ENCODE measurements around the gene ILDR1. TPM values are rescaled to one million over a fixed set of nuclear protein-coding genes. Genes with fewer than 3 reads are reported as not detected.

ILDR1 gene
- total and polyA plus RNA-seq, 10 of the 15 experiments (the other 5 are each of a cell fraction or from before 2014, with no cell fraction given) = 1.3 to 12.0 (median 7.0) TPM

DNA sequence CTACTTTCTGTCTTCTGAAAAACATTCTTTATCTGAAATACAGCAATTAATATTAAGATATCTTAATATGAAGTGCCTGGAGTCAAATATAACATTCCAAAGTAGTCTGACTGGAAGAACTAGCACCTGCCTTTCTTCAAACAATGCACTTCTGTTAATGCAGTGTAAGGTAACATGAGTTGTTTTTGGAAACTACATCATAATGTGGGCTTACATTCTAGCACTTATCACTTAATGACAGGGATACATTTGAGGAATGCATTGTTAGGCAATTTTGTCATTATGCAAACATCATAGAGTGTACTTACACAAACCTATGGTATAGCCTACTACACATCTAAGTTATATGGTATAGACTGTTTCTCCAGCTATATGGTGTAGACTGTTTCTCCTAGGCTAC is 78.6 kb downstream of the ILDR1 start:
- intact Hi-C loops (cut with micrococcal nuclease; ENCODE audit: unreplicated experiment) = no loop called here
- peaks cover 3 to 8% of the 10 kb centered on the region in 2 experiments; a peak in 3 of 4 replicates for H3K36me3 ChIP-seq (ENCODE audit: control insufficient read depth in 2 of 2, insufficient read depth in 2 of 2, low read length in 1 of 2)
- DNase-seq (ENCODE audit: low read depth, low spot score) = no peak
- no peaks in the 10 kb centered on the region for H4K20me1 ChIP-seq (ENCODE audit: control insufficient read depth, insufficient read depth)
- no peak overlapping the region for H2AFZ ChIP-seq (ENCODE audit: control insufficient read depth, low read depth, low read length)
- SMC1A ChIA-PET (ENCODE audit: uncharacterized antibody, unreplicated experiment) = no interaction called here
- no TSS peak for BruUV-seq (replicated peaks)
- H3K4me1 ChIP-seq (ENCODE audit: control insufficient read depth, insufficient read depth, low read length) = no peaks in the 10 kb centered on the region
- H3K9me3 ChIP-seq (replicated peaks; ENCODE audit: control insufficient read depth, insufficient read depth, low read length) = no peaks in the 10 kb centered on the region
- no peaks in the 10 kb centered on the region for H3K27me3 ChIP-seq (replicated peaks in 1 of 2; ENCODE audit: control insufficient read depth in 2 of 2, insufficient read depth in 2 of 2, low read length in 1 of 2)
- no peak overlapping the region for H3K9ac ChIP-seq (ENCODE audit: control insufficient read depth, insufficient read depth, low read length)
- ATAC-seq = no peak
- H3K4me2 ChIP-seq (ENCODE audit: control insufficient read depth, insufficient read depth) = no peak overlapping the region
- TF ChIP-seq, protein P1, sequence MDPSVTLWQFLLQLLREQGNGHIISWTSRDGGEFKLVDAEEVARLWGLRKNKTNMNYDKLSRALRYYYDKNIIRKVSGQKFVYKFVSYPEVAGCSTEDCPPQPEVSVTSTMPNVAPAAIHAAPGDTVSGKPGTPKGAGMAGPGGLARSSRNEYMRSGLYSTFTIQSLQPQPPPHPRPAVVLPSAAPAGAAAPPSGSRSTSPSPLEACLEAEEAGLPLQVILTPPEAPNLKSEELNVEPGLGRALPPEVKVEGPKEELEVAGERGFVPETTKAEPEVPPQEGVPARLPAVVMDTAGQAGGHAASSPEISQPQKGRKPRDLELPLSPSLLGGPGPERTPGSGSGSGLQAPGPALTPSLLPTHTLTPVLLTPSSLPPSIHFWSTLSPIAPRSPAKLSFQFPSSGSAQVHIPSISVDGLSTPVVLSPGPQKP (IDR thresholded peaks at IDR 0.05; ENCODE audit: low read depth, low read length) = no peak
- TF ChIP-seq NFIC (IDR thresholded peaks at IDR 0.05; ENCODE audit: low read depth, low read length) = no peak
- TF ChIP-seq, protein P2, sequence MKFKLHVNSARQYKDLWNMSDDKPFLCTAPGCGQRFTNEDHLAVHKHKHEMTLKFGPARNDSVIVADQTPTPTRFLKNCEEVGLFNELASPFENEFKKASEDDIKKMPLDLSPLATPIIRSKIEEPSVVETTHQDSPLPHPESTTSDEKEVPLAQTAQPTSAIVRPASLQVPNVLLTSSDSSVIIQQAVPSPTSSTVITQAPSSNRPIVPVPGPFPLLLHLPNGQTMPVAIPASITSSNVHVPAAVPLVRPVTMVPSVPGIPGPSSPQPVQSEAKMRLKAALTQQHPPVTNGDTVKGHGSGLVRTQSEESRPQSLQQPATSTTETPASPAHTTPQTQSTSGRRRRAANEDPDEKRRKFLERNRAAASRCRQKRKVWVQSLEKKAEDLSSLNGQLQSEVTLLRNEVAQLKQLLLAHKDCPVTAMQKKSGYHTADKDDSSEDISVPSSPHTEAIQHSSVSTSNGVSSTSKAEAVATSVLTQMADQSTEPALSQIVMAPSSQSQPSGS (IDR thresholded peaks at IDR 0.05; ENCODE audit: low read length) = no peak
- TF ChIP-seq SUPT20H (IDR thresholded peaks at IDR 0.05; ENCODE audit: borderline replicate concordance, control insufficient read depth, low read depth, low read length) = no peak
- TF ChIP-seq MTA3 (IDR thresholded peaks at IDR 0.05; ENCODE audit: borderline replicate concordance, low read length) = no peak
- TF ChIP-seq, protein P3, sequence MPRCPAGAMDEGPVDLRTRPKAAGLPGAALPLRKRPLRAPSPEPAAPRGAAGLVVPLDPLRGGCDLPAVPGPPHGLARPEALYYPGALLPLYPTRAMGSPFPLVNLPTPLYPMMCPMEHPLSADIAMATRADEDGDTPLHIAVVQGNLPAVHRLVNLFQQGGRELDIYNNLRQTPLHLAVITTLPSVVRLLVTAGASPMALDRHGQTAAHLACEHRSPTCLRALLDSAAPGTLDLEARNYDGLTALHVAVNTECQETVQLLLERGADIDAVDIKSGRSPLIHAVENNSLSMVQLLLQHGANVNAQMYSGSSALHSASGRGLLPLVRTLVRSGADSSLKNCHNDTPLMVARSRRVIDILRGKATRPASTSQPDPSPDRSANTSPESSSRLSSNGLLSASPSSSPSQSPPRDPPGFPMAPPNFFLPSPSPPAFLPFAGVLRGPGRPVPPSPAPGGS (IDR thresholded peaks at IDR 0.05; ENCODE audit: borderline replicate concordance, insufficient read depth, low read depth, low read length, poor library complexity, severe bottlenecking) = no peak
- TF ChIP-seq RBBP5 (conservative IDR thresholded peaks at IDR 0.05) = no peak
- TF ChIP-seq GABPA (IDR thresholded peaks at IDR 0.05; ENCODE audit: low read depth) = no peak
- no peak for TF ChIP-seq STAT1 (conservative IDR thresholded peaks at IDR 0.05)
- no peak for TF ChIP-seq CHD4 (IDR thresholded peaks at IDR 0.05)
- TF ChIP-seq, protein P4, sequence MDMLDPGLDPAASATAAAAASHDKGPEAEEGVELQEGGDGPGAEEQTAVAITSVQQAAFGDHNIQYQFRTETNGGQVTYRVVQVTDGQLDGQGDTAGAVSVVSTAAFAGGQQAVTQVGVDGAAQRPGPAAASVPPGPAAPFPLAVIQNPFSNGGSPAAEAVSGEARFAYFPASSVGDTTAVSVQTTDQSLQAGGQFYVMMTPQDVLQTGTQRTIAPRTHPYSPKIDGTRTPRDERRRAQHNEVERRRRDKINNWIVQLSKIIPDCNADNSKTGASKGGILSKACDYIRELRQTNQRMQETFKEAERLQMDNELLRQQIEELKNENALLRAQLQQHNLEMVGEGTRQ (IDR thresholded peaks at IDR 0.05; ENCODE audit: borderline replicate concordance, low read depth, low read length) = no peak
- no peak for TF ChIP-seq ZNF217 (IDR thresholded peaks at IDR 0.05)
- TF ChIP-seq BHLHE40 (IDR thresholded peaks at IDR 0.05; ENCODE audit: borderline replicate concordance in 1 of 2, low read depth in 2 of 2, low read length in 1 of 2) = no peak
- TF ChIP-seq KLF5 (IDR thresholded peaks at IDR 0.05; ENCODE audit: partially characterized antibody) = no peak
- FAIRE-seq = no peak
- CTCF ChIA-PET = interaction anchor here (1.0 kb wide), 1 partner anchor 161 kb away, joined by 3 read pairs; no protein-coding TSS in a partner anchor
- H3K4me3 ChIP-seq = no peak overlapping the region
- in situ Hi-C loops (cut with MboI) = no loop called here
- POLR2A ChIA-PET = no interaction called here
- H3K27ac ChIP-seq (ENCODE audit: control insufficient read depth, insufficient read depth) = no peak overlapping the region
- RAD21 ChIA-PET (ENCODE audit: unreplicated experiment) = no interaction called here
- H3K79me2 ChIP-seq (ENCODE audit: control insufficient read depth, insufficient read depth, low read length) = no peaks in the 10 kb centered on the region
